Measurements from ENCODE around the gene SLC30A9.

GRCh38 chr4:41989994-41990364 lies 351 bp upstream of the SLC30A9 start:
- TF ChIP-seq EZH2 (IDR thresholded peaks at IDR 0.05; ENCODE audit: insufficient read depth, poor library complexity, severe bottlenecking), result no peak
- no peak for TF ChIP-seq EZH2phosphoT487 (IDR thresholded peaks at IDR 0.05; ENCODE audit: insufficient read depth, low read depth)
